NB4 (cell line): ENCODE results near the gene AGAP1.

ENCODE experiments used
- DNase-seq: peaks from one replicate; pipeline ENCODE4 v3.0.0; 2010; ENCODE audit warnings: low read depth
- H3K4me3 ChIP-seq: one replicate; pipeline ENCODE4 v1.5.1; 2011; ENCODE audit warnings: mild to moderate bottlenecking, low read depth, low read length, moderate library complexity
- MYC ChIP-seq: IDR thresholded peaks from 2 replicates; pipeline ENCODE4 v1.6.1; 2011; ENCODE audit warnings: low read depth, low read length
- POLR2A ChIP-seq: IDR thresholded peaks from 2 replicates; pipeline ENCODE4 v1.6.1; 2011; ENCODE audit warnings: mild to moderate bottlenecking; ENCODE audit not compliant: insufficient read length; ENCODE audit errors: extremely low read depth
- TF ChIP-seq, protein P1 (sequence below): IDR thresholded peaks from 2 replicates; pipeline ENCODE4 v1.6.1; 2011; ENCODE audit warnings: low read depth, low read length
- TF ChIP-seq, protein P2 (sequence below): IDR thresholded peaks from one replicate; pipeline ENCODE4 v1.5.1; 2012; ENCODE audit warnings: low read depth, low read length

Gene AGAP1

DNA sequence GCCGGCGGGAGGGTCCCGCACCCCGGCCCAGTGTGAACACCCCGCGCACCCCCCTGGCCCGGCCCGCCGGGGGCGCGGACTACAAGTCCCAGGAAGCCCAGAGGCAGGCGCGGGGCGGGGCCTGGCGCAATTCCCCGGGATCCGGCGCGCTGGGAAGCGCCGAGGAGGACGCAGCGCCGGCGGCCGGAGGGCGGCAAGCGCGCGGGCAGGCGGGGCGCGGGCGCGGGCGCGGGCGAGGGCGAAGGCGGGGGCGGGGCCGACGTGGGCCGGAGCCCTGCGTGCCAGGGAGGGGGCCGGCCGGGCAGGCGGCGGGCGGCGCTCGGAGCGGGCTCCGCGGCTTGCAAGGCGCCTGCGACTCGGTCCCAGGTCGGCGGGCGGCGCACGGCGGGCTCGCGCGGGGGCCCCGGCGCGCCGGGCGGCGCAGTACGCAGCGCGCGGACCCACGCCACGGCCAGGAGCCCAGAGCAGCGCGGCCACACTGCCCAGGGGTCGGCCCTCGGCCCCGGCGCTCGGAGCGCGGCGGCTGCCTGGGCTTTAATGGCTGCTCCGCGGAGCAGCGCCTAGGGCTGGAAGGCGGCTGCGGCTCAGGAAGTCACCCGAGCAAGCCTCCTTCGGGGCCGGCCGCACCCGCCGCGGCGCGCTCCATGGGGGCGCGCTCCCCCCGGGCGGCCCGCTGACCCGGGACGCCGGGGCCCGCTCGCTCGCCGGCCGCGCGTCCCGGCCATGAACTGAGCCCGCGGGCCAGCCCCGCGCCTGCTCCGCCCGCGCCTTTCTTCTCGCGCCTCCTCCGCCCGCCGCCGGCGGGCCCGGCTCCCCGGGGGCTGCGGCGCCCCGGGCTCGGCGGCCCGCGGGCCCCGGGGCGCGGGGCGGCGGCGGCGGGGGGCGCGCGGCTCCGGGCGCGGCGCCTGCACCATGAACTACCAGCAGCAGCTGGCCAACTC, at the start of gene AGAP1:
Gene AGAP1 (plus strand): TSS at position 269 of the 941 bp plus-strand sequence.
- H3K4me3 ChIP-seq = peak within 1 kb of the TSS; percentile 34
- peak; percentile 69 for DNase-seq
- TF ChIP-seq, protein P1, sequence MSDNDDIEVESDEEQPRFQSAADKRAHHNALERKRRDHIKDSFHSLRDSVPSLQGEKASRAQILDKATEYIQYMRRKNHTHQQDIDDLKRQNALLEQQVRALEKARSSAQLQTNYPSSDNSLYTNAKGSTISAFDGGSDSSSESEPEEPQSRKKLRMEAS = no peak
- TF ChIP-seq MYC (no peak), POLR2A (no peak)
- TF ChIP-seq, protein P2, sequence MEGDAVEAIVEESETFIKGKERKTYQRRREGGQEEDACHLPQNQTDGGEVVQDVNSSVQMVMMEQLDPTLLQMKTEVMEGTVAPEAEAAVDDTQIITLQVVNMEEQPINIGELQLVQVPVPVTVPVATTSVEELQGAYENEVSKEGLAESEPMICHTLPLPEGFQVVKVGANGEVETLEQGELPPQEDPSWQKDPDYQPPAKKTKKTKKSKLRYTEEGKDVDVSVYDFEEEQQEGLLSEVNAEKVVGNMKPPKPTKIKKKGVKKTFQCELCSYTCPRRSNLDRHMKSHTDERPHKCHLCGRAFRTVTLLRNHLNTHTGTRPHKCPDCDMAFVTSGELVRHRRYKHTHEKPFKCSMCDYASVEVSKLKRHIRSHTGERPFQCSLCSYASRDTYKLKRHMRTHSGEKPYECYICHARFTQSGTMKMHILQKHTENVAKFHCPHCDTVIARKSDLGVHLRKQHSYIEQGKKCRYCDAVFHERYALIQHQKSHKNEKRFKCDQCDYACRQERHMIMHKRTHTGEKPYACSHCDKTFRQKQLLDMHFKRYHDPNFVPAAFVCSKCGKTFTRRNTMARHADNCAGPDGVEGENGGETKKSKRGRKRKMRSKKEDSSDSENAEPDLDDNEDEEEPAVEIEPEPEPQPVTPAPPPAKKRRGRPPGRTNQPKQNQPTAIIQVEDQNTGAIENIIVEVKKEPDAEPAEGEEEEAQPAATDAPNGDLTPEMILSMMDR = no peak

DNA sequence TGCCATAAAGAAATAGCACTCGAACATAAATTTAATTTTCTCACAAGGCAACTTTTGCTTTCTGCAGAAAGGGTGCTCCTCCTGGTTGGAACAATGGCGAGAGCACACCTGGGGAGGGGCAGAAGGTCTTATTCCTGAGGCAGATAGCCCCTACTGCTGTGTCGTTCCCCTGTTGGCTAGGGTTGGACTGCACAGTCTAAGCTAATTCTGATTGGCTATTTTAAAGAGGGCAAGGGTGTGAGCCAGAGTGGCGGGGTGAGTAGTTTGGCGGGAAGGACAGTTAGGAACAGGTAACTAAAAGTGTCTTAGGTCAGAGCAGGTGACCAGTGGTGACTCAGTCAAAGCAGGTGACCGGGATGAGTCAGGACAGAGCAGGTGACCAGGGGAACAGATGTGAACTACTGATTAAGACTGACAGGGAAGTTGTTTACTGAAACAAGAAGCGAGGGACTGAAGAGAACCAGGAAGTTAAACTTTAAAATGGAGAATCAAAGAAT, 49.7 kb upstream of the AGAP1 start:
- no peak for DNase-seq
- H3K4me3 ChIP-seq = no peak overlapping the region
- TF ChIP-seq MYC = no peak
- TF ChIP-seq, protein P2 = no peak
- TF ChIP-seq POLR2A = no peak
- TF ChIP-seq, protein P1 = no peak

DNA sequence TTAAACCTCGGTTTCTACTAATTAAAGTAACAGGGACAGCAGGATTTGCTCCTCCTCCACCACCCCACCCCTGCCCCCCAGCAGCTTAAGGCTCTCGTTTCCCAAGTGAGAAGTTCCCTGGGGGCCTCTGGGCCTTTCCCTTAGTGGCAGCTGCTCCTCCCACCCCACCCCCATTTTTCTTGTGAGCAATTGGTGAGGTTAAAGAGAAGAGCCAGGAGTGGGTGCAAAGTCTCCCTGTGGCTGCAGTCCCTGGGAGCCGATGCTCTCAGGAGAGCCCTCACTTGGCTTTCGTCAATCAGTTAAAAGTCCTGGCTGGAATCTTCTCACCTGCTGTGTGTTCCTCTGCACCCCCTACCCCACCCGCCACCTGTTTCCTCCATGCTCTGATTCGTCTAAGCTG, 48.7 kb upstream of the AGAP1 start:
- no peak overlapping the region for H3K4me3 ChIP-seq
- TF ChIP-seq MYC (no peak), POLR2A (no peak)
- TF ChIP-seq, protein P2 = no peak
- TF ChIP-seq, protein P1 = no peak
- no peak for DNase-seq

DNA sequence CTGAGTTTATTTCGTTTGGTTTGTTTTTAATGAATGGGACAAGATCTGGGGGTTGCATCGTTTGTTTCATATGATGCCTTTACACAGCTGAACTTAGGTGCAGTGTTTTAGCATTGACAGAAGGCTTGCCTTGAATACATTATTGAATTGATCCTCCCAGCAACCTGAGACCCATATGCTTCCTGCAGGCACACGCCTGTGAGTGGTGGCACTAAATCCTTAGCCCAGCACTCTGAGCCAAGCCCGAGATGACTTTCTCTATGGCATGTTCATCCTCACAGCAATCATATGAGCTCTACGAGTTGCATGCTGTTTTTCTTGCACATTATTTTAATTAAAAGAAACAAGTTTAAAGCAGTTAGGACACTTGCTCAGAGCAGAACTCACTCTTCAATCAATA, 47.8 kb upstream of the AGAP1 start:
- DNase-seq = no peak
- TF ChIP-seq POLR2A (no peak), MYC (no peak)
- TF ChIP-seq, protein P2 = no peak
- TF ChIP-seq, protein P1 = no peak
- H3K4me3 ChIP-seq = no peak overlapping the region

DNA sequence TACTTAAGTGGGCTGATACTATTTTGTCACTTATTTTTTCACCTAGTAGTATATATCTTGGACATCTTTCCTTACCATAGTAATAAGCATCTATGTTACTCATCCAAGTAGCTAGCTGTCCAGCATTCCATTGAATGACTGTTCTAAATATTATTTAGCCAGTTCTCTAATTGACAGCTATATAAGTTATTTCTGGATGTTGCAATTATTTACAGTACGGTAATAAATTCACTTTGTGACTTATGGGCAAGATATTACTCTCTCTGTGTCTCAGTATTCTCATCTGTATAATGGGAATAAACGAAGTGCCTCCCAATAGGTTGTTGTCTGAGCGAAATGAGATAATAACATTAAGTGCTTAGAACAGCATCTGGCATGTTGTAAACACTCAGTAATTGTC, 46.6 kb upstream of the AGAP1 start:
- no peak for TF ChIP-seq MYC
- no peak overlapping the region for H3K4me3 ChIP-seq
- no peak for DNase-seq

DNA sequence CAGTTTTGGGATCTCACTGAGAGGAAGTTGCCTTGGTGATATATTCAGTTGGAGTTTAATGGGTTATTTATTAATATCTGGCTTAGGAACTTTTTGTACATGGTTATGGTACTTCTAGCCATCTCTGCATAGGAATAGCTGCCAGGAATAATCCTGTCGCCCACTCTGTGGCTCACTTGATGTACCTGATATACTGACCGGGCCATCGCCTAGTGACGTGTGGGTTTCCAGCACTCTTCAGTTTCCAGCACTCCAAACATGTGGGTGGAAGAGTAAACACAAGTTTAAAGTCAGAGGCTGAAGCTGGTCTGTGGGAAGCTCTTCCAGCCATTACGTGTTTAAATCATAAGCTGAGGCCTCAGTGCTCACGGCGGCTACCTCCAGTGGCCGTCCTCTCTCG, 44.3 kb upstream of the AGAP1 start:
- H3K4me3 ChIP-seq = no peak overlapping the region
- no peak for TF ChIP-seq POLR2A
- TF ChIP-seq, protein P1 = no peak
- no peak for TF ChIP-seq MYC
- TF ChIP-seq, protein P2 = no peak
- no peak for DNase-seq
